Erythroblast (primary cell): Measurements from ENCODE around the gene CALHM5.

Experiments used
- GATA1 ChIP-seq: IDR thresholded peaks from 2 replicates; pipeline ENCODE4 v1.6.1; 2011; ENCODE audit warnings: low read depth, mild to moderate bottlenecking, control low read depth, low read length, moderate library complexity
- POLR2A ChIP-seq: IDR thresholded peaks from 2 replicates; pipeline ENCODE4 v1.6.1; 2011; ENCODE audit warnings: mild to moderate bottlenecking, low read length

DNA sequence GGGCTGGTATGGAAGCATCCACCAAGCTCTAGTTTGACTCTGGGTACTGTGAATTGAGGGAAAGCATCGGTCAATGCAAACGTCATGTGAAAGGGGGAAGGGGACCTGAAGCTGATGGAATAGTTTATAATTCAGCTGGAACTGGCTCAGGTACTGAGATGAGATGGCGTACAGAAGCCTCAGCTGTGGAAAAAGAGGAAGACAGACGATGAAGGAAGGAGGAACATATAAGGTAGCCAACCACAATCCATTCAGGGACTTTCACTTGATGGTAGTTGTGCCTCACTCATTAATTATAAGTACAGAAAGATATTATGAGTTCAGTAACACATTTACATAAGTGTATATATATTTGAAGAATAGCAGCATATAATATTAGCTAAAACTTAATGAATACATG, 2.7 kb downstream of the CALHM5 start:
- TF ChIP-seq POLR2A = no peak
- TF ChIP-seq GATA1 = no peak
